H1 (cell line): ENCODE results near the gene PRLHR. TPM values are rescaled to one million over a fixed set of nuclear protein-coding genes. Genes with fewer than 3 reads are reported as not detected.

Source experiments
- CBX5 ChIP-seq: fragments of 300-800, 300-1000 bp; sonication (generic); IDR thresholded peaks from 2 replicates; pipeline ENCODE4 v1.7.1; 2016; ENCODE audit warnings: antibody characterized with exemption, low read length, low read depth
- CEBPB ChIP-seq: IDR thresholded peaks from 2 replicates; pipeline ENCODE4 v1.6.1; 2012; ENCODE audit warnings: low read depth, low read length
- CHD1 ChIP-seq: IDR thresholded peaks from 2 replicates; pipeline ENCODE4 v1.6.1; 2012; ENCODE audit warnings: low read depth, low read length, improper control_type of control experiment
- CHD7 ChIP-seq: fragments of 300-600 bp; sonication (generic); IDR thresholded peaks from 2 replicates; pipeline ENCODE4 v1.7.1; 2012; ENCODE audit warnings: low read length, moderate library complexity, mild to moderate bottlenecking, inconsistent platforms; ENCODE audit not compliant: insufficient replicate concordance
- MAX ChIP-seq: IDR thresholded peaks from 2 replicates; pipeline ENCODE4 v1.6.1; 2012; ENCODE audit warnings: inconsistent platforms
- POLR2AphosphoS5 ChIP-seq: IDR thresholded peaks from 2 replicates; pipeline ENCODE4 v1.6.1; 2011; ENCODE audit warnings: low read depth, low read length
- RAD21 ChIP-seq, 2 experiments: IDR thresholded peaks in 1 of 2; conservative IDR thresholded peaks in 1 of 2; 2 replicates each; pipeline ENCODE4 v1.6.1; 2011; ENCODE audit warnings: low read depth in 2 of 2, low read length in 2 of 2, improper control_type of control experiment in 1 of 2, inconsistent platforms in 1 of 2, mild to moderate bottlenecking in 1 of 2, moderate library complexity in 1 of 2
- RFX5 ChIP-seq: IDR thresholded peaks from 2 replicates; pipeline ENCODE4 v1.6.1; 2011; ENCODE audit warnings: low read depth, low read length, improper control_type of control experiment, borderline replicate concordance
- TCF12 ChIP-seq: IDR thresholded peaks from 2 replicates; pipeline ENCODE4 v1.6.1; 2011; ENCODE audit warnings: low read depth, mild to moderate bottlenecking, low read length
- YY1 ChIP-seq: IDR thresholded peaks from 2 replicates; pipeline ENCODE4 v1.6.1; 2011; ENCODE audit warnings: low read depth, mild to moderate bottlenecking, low read length
- polyA plus RNA-seq, 7 experiments: library from polyadenylated mRNA; depleted of rRNA in 3 of 7; stranded (reverse) in 5 of 7; unstranded in 2 of 7; fragments of >200 nt in 5 of 7; fragments of 200-250 nt in 2 of 7; gene quantifications; 1 replicate in 5 of 7; 2 replicates in 1 of 7; 4 replicates in 1 of 7; pipeline versions ENCODE4 v1.2.1 to v1.2.3, GENCODE V29; 2011 to 2013; ENCODE audit warnings: missing spikeins in 2 of 7, mixed read lengths in 2 of 7
- total RNA-seq: library from RNA; stranded (reverse); fragmentation: NEBNext Ultra II Directional; extraction: Animal tissue kit (Norgen Biotek cat#: 25700); gene quantifications from 2 replicates; pipeline ENCODE4 v1.2.1, GENCODE V29; 2021

PRLHR gene
- total and polyA plus RNA-seq, 2 of the 8 experiments (the other 6 are each of a cell fraction or from before 2014, with no cell fraction given) = not detected

- no peak for TF ChIP-seq CHD7
- TF ChIP-seq RAD21 (IDR thresholded peaks at IDR 0.05 in 1 of 2, conservative IDR thresholded peaks at IDR 0.05 in 1 of 2; ENCODE audit: low read depth in 2 of 2, low read length in 2 of 2) = peak; percentile 89 to 91
- TF ChIP-seq POLR2AphosphoS5 = no peak
- TF ChIP-seq TCF12 = peak; percentile 91
- TF ChIP-seq YY1 = peak; percentile 37; the same call in 1 of the 2 replicates
- no peak for TF ChIP-seq CEBPB
- TF ChIP-seq RFX5 = no peak
- TF ChIP-seq CHD1 = no peak
- TF ChIP-seq MAX = no peak
- TF ChIP-seq CBX5 = no peak
These were observed 30.8 kb downstream of the PRLHR start (continued) for GRCh38 chr10:118564652-118565051.
